Transverse colon (tissue), 3 donors: ENCODE results near the gene MED17.

Source experiments
- POLR2A ChIP-seq: fragments of 450-650 bp; IDR thresholded peaks from one replicate; pipeline ENCODE4 v1.6.1; 2016; ENCODE audit warnings: antibody characterized with exemption, mild to moderate bottlenecking, moderate library complexity
- TF ChIP-seq, protein P1 (sequence below), 5 experiments: fragments of 200-600 bp in 3 of 5; fragments of 450-650 bp in 2 of 5; sonication (generic) in 3 of 5; IDR thresholded peaks; 1 replicate in 2 of 5; 2 replicates in 3 of 5; pipeline ENCODE4 v1.5.1; 2016 to 2017; ENCODE audit warnings: antibody characterized with exemption in 5 of 5, inconsistent platforms in 3 of 5, mild to moderate bottlenecking in 2 of 5, moderate library complexity in 1 of 5

DNA sequence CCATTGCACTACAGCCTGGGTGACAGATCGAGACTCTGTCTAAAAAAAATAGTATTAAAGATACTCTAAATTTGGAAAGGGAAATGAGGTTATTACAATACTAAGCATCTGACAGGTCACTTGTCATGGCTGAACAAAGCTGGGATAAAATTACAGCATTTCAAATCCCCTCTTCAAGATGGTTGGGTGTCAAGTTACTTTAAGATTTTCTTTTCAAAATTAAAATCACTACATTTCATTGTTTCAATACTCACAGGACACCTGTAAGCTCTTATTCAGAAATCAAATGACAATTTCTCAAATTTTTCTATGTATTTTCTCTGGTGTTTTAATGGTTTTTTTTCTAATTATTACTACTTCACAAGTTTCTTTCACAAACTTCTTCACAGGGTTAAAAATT lies 48.5 kb upstream of the MED17 start:
- TF ChIP-seq, protein P1, sequence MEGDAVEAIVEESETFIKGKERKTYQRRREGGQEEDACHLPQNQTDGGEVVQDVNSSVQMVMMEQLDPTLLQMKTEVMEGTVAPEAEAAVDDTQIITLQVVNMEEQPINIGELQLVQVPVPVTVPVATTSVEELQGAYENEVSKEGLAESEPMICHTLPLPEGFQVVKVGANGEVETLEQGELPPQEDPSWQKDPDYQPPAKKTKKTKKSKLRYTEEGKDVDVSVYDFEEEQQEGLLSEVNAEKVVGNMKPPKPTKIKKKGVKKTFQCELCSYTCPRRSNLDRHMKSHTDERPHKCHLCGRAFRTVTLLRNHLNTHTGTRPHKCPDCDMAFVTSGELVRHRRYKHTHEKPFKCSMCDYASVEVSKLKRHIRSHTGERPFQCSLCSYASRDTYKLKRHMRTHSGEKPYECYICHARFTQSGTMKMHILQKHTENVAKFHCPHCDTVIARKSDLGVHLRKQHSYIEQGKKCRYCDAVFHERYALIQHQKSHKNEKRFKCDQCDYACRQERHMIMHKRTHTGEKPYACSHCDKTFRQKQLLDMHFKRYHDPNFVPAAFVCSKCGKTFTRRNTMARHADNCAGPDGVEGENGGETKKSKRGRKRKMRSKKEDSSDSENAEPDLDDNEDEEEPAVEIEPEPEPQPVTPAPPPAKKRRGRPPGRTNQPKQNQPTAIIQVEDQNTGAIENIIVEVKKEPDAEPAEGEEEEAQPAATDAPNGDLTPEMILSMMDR (IDR thresholded peaks at IDR 0.05): no peak
- TF ChIP-seq POLR2A: no peak
